Ishikawa (cell line): ENCODE measurements around the gene PRCD.

Experiments used
- CEBPB ChIP-seq: IDR thresholded peaks from 2 replicates; pipeline ENCODE4 v1.6.1; 2012
- CREB1 ChIP-seq: IDR thresholded peaks from 2 replicates; pipeline ENCODE4 v1.6.1; 2012; ENCODE audit warnings: low read depth
- EGR1 ChIP-seq: IDR thresholded peaks from 2 replicates; pipeline ENCODE4 v1.6.1; 2012
- EP300 ChIP-seq: IDR thresholded peaks from 2 replicates; pipeline ENCODE4 v1.6.1; 2012; ENCODE audit warnings: borderline replicate concordance
- RAD21 ChIP-seq: IDR thresholded peaks from 2 replicates; pipeline ENCODE4 v1.6.1; 2012; ENCODE audit warnings: low read depth
- TAF1 ChIP-seq: IDR thresholded peaks from 2 replicates; pipeline ENCODE4 v1.6.1; 2012; ENCODE audit warnings: low read depth, mild to moderate bottlenecking
- TEAD4 ChIP-seq: IDR thresholded peaks from 2 replicates; pipeline ENCODE4 v1.6.1; 2012
- TF ChIP-seq, protein P1 (sequence below): IDR thresholded peaks from 2 replicates; pipeline ENCODE4 v1.6.1; 2012

- no peak for TF ChIP-seq CREB1
- no peak for TF ChIP-seq EP300
- no peak for TF ChIP-seq CEBPB
- TF ChIP-seq, protein P1, sequence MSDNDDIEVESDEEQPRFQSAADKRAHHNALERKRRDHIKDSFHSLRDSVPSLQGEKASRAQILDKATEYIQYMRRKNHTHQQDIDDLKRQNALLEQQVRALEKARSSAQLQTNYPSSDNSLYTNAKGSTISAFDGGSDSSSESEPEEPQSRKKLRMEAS, result no peak
- TF ChIP-seq TAF1, result no peak
- TF ChIP-seq TEAD4, result no peak
- TF ChIP-seq RAD21, result no peak
- TF ChIP-seq EGR1, result no peak
These were observed 21.0 kb downstream of the PRCD start for GRCh38 chr17:76560877-76561221.
